Liver (tissue), 9 donors: ENCODE data around the gene OTOA. TPM values are rescaled to one million over a fixed set of nuclear protein-coding genes. Genes with fewer than 3 reads are reported as not detected.

Experiments
- DNase-seq: peaks from one replicate; pipeline ENCODE4 v3.0.0-alpha.2; 2017; ENCODE audit warnings: low spot score
- H3K27ac ChIP-seq, 2 donors: one replicate each; pipeline ENCODE4 v1.7.0; 2013; ENCODE audit warnings: inconsistent platforms in 2 of 2, low read length in 2 of 2, control low read depth in 1 of 2, low read depth in 1 of 2, mild to moderate bottlenecking in 1 of 2
- H3K27me3 ChIP-seq, 4 donors: one replicate each; pipeline versions ENCODE4 v1.6.1 to v1.7.0; 2013; ENCODE audit warnings: low read length in 3 of 4, inconsistent platforms in 1 of 4, mild to moderate bottlenecking in 1 of 4, moderate library complexity in 1 of 4; ENCODE audit not compliant: control insufficient read depth in 4 of 4, insufficient read depth in 4 of 4
- H3K36me3 ChIP-seq, 4 donors: one replicate each; pipeline versions ENCODE4 v1.6.1 to v1.7.0; 2013; ENCODE audit warnings: low read length in 3 of 4, mild to moderate bottlenecking in 3 of 4, low read depth in 1 of 4, moderate library complexity in 1 of 4; ENCODE audit not compliant: control insufficient read depth in 4 of 4, insufficient read depth in 3 of 4
- H3K4me1 ChIP-seq, 4 donors: one replicate each; pipeline versions ENCODE4 v1.6.1 to v1.7.0; 2013; ENCODE audit warnings: low read length in 3 of 4, mild to moderate bottlenecking in 3 of 4, moderate library complexity in 1 of 4; ENCODE audit not compliant: control insufficient read depth in 4 of 4, insufficient read depth in 4 of 4
- H3K4me3 ChIP-seq, 3 donors: one replicate each; pipeline versions ENCODE4 v1.6.1 to v1.7.0; 2013; ENCODE audit warnings: low read length in 3 of 3, control low read depth in 1 of 3, low read depth in 1 of 3, mild to moderate bottlenecking in 1 of 3
- H3K9ac ChIP-seq, 2 donors: one replicate each; pipeline ENCODE4 v1.7.0; 2013; ENCODE audit warnings: low read length in 2 of 2, mild to moderate bottlenecking in 2 of 2, moderate library complexity in 2 of 2, control low read depth in 1 of 2, low read depth in 1 of 2
- H3K9me3 ChIP-seq, 4 donors: one replicate each; pipeline versions ENCODE4 v1.6.1 to v1.7.0; 2013; ENCODE audit warnings: low read length in 3 of 4; ENCODE audit not compliant: control insufficient read depth in 4 of 4
- ATF3 ChIP-seq: IDR thresholded peaks from 2 replicates; pipeline ENCODE4 v1.6.1; 2016; ENCODE audit warnings: antibody characterized with exemption
- EGR1 ChIP-seq, 2 donors: IDR thresholded peaks; 2 replicates each; pipeline ENCODE4 v1.6.1; 2016 to 2018; ENCODE audit warnings: antibody characterized with exemption in 2 of 2, low read depth in 2 of 2
- FOXA1 ChIP-seq: IDR thresholded peaks from 2 replicates; pipeline ENCODE4 v1.6.1; 2016; ENCODE audit warnings: antibody characterized with exemption
- FOXA2 ChIP-seq: IDR thresholded peaks from 2 replicates; pipeline ENCODE4 v1.6.1; 2016; ENCODE audit warnings: antibody characterized with exemption
- GABPA ChIP-seq, 2 donors: IDR thresholded peaks in 1 of 2; conservative IDR thresholded peaks in 1 of 2; 2 replicates each; pipeline ENCODE4 v1.6.1; 2016; ENCODE audit warnings: antibody characterized with exemption in 2 of 2, mild to moderate bottlenecking in 1 of 2, moderate library complexity in 1 of 2
- HNF4G ChIP-seq: IDR thresholded peaks from 2 replicates; pipeline ENCODE4 v1.6.1; 2016; ENCODE audit warnings: antibody characterized with exemption
- RAD21 ChIP-seq, 2 donors: IDR thresholded peaks; 2 replicates each; pipeline ENCODE4 v1.6.1; 2016; ENCODE audit warnings: antibody characterized with exemption in 2 of 2, mild to moderate bottlenecking in 2 of 2
- REST ChIP-seq: IDR thresholded peaks from 2 replicates; pipeline ENCODE4 v1.6.1; 2016; ENCODE audit warnings: antibody characterized with exemption, mild to moderate bottlenecking
- RXRA ChIP-seq, 2 donors: IDR thresholded peaks; 2 replicates each; pipeline ENCODE4 v1.6.1; 2017 to 2018; ENCODE audit warnings: antibody characterized with exemption in 2 of 2, mild to moderate bottlenecking in 1 of 2
- SP1 ChIP-seq: IDR thresholded peaks from 2 replicates; pipeline ENCODE4 v1.6.1; 2018; ENCODE audit warnings: antibody characterized with exemption, mild to moderate bottlenecking
- YY1 ChIP-seq: IDR thresholded peaks from 2 replicates; pipeline ENCODE4 v1.6.1; 2016; ENCODE audit warnings: antibody characterized with exemption, mild to moderate bottlenecking
- ZBTB33 ChIP-seq: IDR thresholded peaks from 2 replicates; pipeline ENCODE4 v1.6.1; 2016; ENCODE audit warnings: antibody characterized with exemption
- WGBS: extraction: QIAGEN DNeasy Blood & Tissue Kit; methylation state at CpG from one replicate; pipeline ENCODE4 v1.1.7; 2013; 5-methylcytosine and 5-hydroxymethylcytosine counted together
- polyA plus RNA-seq, 2 donors: library from polyadenylated mRNA; stranded (reverse) in 1 of 2; unstranded in 1 of 2; fragments of 200-250 nt in 1 of 2; fragments of >200 nt in 1 of 2; fragmentation: Nextera tagmentation in 1 of 2; extraction: Ambion mirVana in 1 of 2; gene quantifications; one replicate each; pipeline versions ENCODE4 v1.2.1 to v1.2.3, GENCODE V29; 2013 to 2015
- total RNA-seq, 2 donors: library from RNA; depleted of rRNA; stranded (reverse); fragments of >200 nt; gene quantifications; one replicate each; pipeline ENCODE4 v1.2.3, GENCODE V29; 2014
- TF ChIP-seq, protein P1 (sequence below): fragments of 150-350 bp; IDR thresholded peaks from 2 replicates; pipeline ENCODE4 v1.5.1; 2017; ENCODE audit warnings: improper control_type of control experiment, low read depth, low read length; ENCODE audit not compliant: missing input control
- TF ChIP-seq, protein P2 (sequence below): IDR thresholded peaks from 2 replicates; pipeline ENCODE4 v1.6.1; 2016; ENCODE audit warnings: antibody characterized with exemption
- donor health status: healthy.
- donor health status: healthy.
- donor health status: healthy.
- donor health status: healthy.
- donor health status: healthy.

OTOA gene
- total and polyA plus RNA-seq, 4 donors, result 0.05 to 0.17 (median 0.10) TPM

DNA sequence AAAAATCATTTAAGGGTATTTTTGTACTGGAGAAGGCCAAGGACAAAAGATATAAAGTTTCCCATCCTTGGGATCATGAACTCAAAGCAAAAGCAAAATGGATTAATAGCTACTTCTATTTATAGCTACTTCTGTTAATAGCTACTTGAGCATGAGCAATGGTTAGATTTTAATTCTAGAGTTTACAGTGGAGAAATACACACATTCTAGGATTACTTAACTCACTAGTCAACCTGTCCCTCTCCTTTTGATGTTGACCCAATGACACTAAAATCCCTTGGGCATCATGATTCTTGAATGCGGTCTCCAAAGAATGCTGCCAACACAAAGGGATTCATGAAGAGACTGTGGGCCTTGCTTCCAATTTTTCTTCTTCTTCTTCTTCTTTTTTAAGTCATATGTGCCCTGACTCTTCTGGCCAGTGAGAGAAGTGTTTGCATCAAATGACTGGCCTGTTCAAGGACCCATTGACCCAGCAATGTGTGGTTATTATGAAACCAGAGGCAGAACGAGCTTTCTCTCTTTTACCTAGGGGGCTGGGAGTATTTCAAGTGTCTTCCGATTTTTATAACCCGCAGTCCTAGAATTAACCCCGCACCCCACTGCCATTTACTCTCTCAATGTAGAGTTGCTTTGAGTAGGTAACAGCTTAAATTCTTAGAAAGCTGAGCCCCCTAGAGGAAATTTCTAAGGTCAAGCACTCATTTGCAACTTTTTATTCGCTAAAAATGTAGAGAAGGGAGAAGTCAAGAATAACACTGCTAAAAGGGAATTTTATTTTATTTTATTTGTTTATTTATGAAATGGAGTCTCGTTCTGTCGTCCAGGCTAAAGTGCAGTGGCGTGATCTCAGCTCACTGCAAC, 34.6 kb downstream of the OTOA start (continued):
- TF ChIP-seq REST (no peak), GABPA (IDR thresholded peaks at IDR 0.05 in 1 of 2, conservative IDR thresholded peaks at IDR 0.05 in 1 of 2) (no peak), ATF3 (no peak)

GRCh38 chr16:21701271-21701670, 37.5 kb downstream of the OTOA start:
- TF ChIP-seq REST (no peak), RXRA (IDR thresholded peaks at IDR 0.05) (no peak), GABPA (IDR thresholded peaks at IDR 0.05 in 1 of 2, conservative IDR thresholded peaks at IDR 0.05 in 1 of 2) (no peak), SP1 (no peak), YY1 (no peak), FOXA1 (no peak), RAD21 (IDR thresholded peaks at IDR 0.05) (no peak), ATF3 (no peak), ZBTB33 (no peak), EGR1 (IDR thresholded peaks at IDR 0.05; ENCODE audit: low read depth in 2 of 2) (no peak), FOXA2 (no peak), HNF4G (no peak)
- TF ChIP-seq, protein P1, sequence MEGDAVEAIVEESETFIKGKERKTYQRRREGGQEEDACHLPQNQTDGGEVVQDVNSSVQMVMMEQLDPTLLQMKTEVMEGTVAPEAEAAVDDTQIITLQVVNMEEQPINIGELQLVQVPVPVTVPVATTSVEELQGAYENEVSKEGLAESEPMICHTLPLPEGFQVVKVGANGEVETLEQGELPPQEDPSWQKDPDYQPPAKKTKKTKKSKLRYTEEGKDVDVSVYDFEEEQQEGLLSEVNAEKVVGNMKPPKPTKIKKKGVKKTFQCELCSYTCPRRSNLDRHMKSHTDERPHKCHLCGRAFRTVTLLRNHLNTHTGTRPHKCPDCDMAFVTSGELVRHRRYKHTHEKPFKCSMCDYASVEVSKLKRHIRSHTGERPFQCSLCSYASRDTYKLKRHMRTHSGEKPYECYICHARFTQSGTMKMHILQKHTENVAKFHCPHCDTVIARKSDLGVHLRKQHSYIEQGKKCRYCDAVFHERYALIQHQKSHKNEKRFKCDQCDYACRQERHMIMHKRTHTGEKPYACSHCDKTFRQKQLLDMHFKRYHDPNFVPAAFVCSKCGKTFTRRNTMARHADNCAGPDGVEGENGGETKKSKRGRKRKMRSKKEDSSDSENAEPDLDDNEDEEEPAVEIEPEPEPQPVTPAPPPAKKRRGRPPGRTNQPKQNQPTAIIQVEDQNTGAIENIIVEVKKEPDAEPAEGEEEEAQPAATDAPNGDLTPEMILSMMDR, result no peak
- TF ChIP-seq, protein P2, sequence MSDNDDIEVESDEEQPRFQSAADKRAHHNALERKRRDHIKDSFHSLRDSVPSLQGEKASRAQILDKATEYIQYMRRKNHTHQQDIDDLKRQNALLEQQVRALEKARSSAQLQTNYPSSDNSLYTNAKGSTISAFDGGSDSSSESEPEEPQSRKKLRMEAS, result no peak
- WGBS, result 36% methylated on average over 2 of the region's 2 CpGs

More at GRCh38 chr16:21701271-21701670, 37.5 kb downstream of the OTOA start:
- Histone ChIP-seq H3K36me3 (no peaks in the 10 kb centered on the region), H3K4me3 (no peak overlapping the region), H3K27ac (no peak overlapping the region), H3K27me3 (no peaks in the 10 kb centered on the region), H3K4me1 (no peaks in the 10 kb centered on the region), H3K9ac (no peak overlapping the region), H3K9me3 (no peaks in the 10 kb centered on the region)
- no peak for DNase-seq
